ENCODE data around the gene AVP.

AVP gene

GRCh38 chr20:3105256-3106137, 21.0 kb upstream of the AVP start:
- Histone ChIP-seq H4K20me1 (ENCODE audit: control insufficient read depth, insufficient read depth, low read depth, low read length) (no peaks in the 10 kb centered on the region), H3K4me3 (ENCODE audit: low read length) (no peak overlapping the region), H3K36me3 (ENCODE audit: control insufficient read depth, low read length) (no peaks in the 10 kb centered on the region), H3K79me2 (ENCODE audit: control insufficient read depth, low read length) (no peaks in the 10 kb centered on the region), H3K27me3 (ENCODE audit: control insufficient read depth, low read length) (no peaks in the 10 kb centered on the region), H3K9me2 (replicated peaks; ENCODE audit: control insufficient read depth, low read length) (no peaks in the 10 kb centered on the region), H3K27ac (ENCODE audit: low read depth, low read length) (no peak overlapping the region), H3F3A (ENCODE audit: control insufficient read depth, insufficient read depth) (no peaks in the 10 kb centered on the region), H3K9me3 (ENCODE audit: control insufficient read depth, insufficient read depth, low read length) (no peaks in the 10 kb centered on the region), H3K4me2 (ENCODE audit: low read length) (no peak overlapping the region), H3K4me1 (ENCODE audit: control insufficient read depth, low read length) (no peaks in the 10 kb centered on the region)
- TF ChIP-seq EZH2phosphoT487 (IDR thresholded peaks at IDR 0.05; ENCODE audit: borderline replicate concordance, low read length) (no peak), CTCF (IDR thresholded peaks at IDR 0.05; ENCODE audit: low read depth, low read length, poor library complexity, severe bottlenecking) (no peak)

- no peaks in the 10 kb centered on the region for H3F3A ChIP-seq (ENCODE audit: control insufficient read depth, insufficient read depth)
- no peaks in the 10 kb centered on the region for H3K9me3 ChIP-seq (ENCODE audit: control insufficient read depth, insufficient read depth, low read length)
- H3K27ac ChIP-seq (ENCODE audit: low read depth, low read length): no peak overlapping the region
- no peaks in the 10 kb centered on the region for H3K36me3 ChIP-seq (ENCODE audit: control insufficient read depth, low read length)
- H3K79me2 ChIP-seq (ENCODE audit: control insufficient read depth, low read length): no peaks in the 10 kb centered on the region
- H3K4me3 ChIP-seq (ENCODE audit: low read length): no peak overlapping the region
- H3K27me3 ChIP-seq (ENCODE audit: control insufficient read depth, low read length): no peaks in the 10 kb centered on the region
- H3K9me2 ChIP-seq (replicated peaks; ENCODE audit: control insufficient read depth, low read length): no peaks in the 10 kb centered on the region
- H3K4me2 ChIP-seq (ENCODE audit: low read length): no peak overlapping the region
- TF ChIP-seq CTCF (IDR thresholded peaks at IDR 0.05; ENCODE audit: low read depth, low read length, poor library complexity, severe bottlenecking): no peak
- TF ChIP-seq EZH2phosphoT487 (IDR thresholded peaks at IDR 0.05; ENCODE audit: borderline replicate concordance, low read length): no peak
- no peaks in the 10 kb centered on the region for H3K4me1 ChIP-seq (ENCODE audit: control insufficient read depth, low read length)
- H4K20me1 ChIP-seq (ENCODE audit: control insufficient read depth, insufficient read depth, low read depth, low read length): no peaks in the 10 kb centered on the region
Measured at GRCh38 chr20:3103369-3104032, 19.0 kb upstream of the AVP start.

GRCh38 chr20:3102575-3103368, 18.2 kb upstream of the AVP start:
- no peaks in the 10 kb centered on the region for H3F3A ChIP-seq (ENCODE audit: control insufficient read depth, insufficient read depth)
- no peaks in the 10 kb centered on the region for H3K36me3 ChIP-seq (ENCODE audit: control insufficient read depth, low read length)
- TF ChIP-seq CTCF (IDR thresholded peaks at IDR 0.05; ENCODE audit: low read depth, low read length, poor library complexity, severe bottlenecking) (no peak), EZH2phosphoT487 (IDR thresholded peaks at IDR 0.05; ENCODE audit: borderline replicate concordance, low read length) (no peak)
- H3K4me1 ChIP-seq (ENCODE audit: control insufficient read depth, low read length): no peaks in the 10 kb centered on the region
- no peaks in the 10 kb centered on the region for H3K9me2 ChIP-seq (replicated peaks; ENCODE audit: control insufficient read depth, low read length)
- H3K27ac ChIP-seq (ENCODE audit: low read depth, low read length): no peak overlapping the region
- H3K4me3 ChIP-seq (ENCODE audit: low read length): no peak overlapping the region
- no peak overlapping the region for H3K4me2 ChIP-seq (ENCODE audit: low read length)
- H3K27me3 ChIP-seq (ENCODE audit: control insufficient read depth, low read length): no peaks in the 10 kb centered on the region
- no peaks in the 10 kb centered on the region for H4K20me1 ChIP-seq (ENCODE audit: control insufficient read depth, insufficient read depth, low read depth, low read length)
- no peaks in the 10 kb centered on the region for H3K79me2 ChIP-seq (ENCODE audit: control insufficient read depth, low read length)
- no peaks in the 10 kb centered on the region for H3K9me3 ChIP-seq (ENCODE audit: control insufficient read depth, insufficient read depth, low read length)

Data from DOHH2 (cell line).